ENCODE data around the gene TIPARP. TPM values are rescaled to one million over a fixed set of nuclear protein-coding genes. Genes with fewer than 3 reads are reported as not detected.
"Not testable (repeated sequence)": the region's sequence is repeated elsewhere in the genome, so short reads cannot be mapped to it uniquely, and the experiment has no call there.

Gene TIPARP
- total and polyA plus RNA-seq, 2 donors (not counting 1 experiment from before 2014, with no cell fraction given): 8.6 to 22.1 TPM

- Histone ChIP-seq H3K27me3 (ENCODE audit: control insufficient read depth, insufficient read depth, low read length) (no peaks in the 10 kb centered on the region), H3K9ac (ENCODE audit: insufficient read depth, low read length) (no peak overlapping the region), H4K20me1 (ENCODE audit: control insufficient read depth, extremely low read depth, insufficient read depth, low read length) (no peaks in the 10 kb centered on the region), H3K79me2 (ENCODE audit: control insufficient read depth, insufficient read depth, low read length) (no peaks in the 10 kb centered on the region), H3K27ac (ENCODE audit: insufficient read depth, low read length) (no peak overlapping the region), H3K4me2 (ENCODE audit: extremely low read depth, insufficient read depth, low read length) (no peak overlapping the region), H3K4me3 (replicated peaks in 1 of 4; ENCODE audit: control extremely low read depth in 1 of 4, insufficient read depth in 1 of 4, low read depth in 3 of 4, low read length in 4 of 4) (no peak overlapping the region), H3K4me1 (ENCODE audit: control insufficient read depth, extremely low read depth, insufficient read depth, low read length) (no peaks in the 10 kb centered on the region), H3K36me3 (ENCODE audit: control insufficient read depth, insufficient read depth, low read length) (no peaks in the 10 kb centered on the region), H3K9me3 (ENCODE audit: control insufficient read depth, insufficient read depth, low read depth, low read length) (no peaks in the 10 kb centered on the region), H2AFZ (ENCODE audit: low read length) (no peak overlapping the region)
- TF ChIP-seq CTCF (conservative IDR thresholded peaks at IDR 0.05 in 1 of 2, IDR thresholded peaks at IDR 0.05 in 1 of 2; ENCODE audit: low read depth in 1 of 2, low read length in 2 of 2) (no peak), EZH2 (IDR thresholded peaks at IDR 0.05; ENCODE audit: low read length, missing control alignments) (no peak)
- no peak for DNase-seq (ENCODE audit: low read depth in 2 of 2)
Measured at GRCh38 chr3:156738251-156738650, 63.9 kb downstream of the TIPARP start.

- H3K36me3 ChIP-seq (ENCODE audit: control insufficient read depth, insufficient read depth, low read length): no peaks in the 10 kb centered on the region
- no peak for DNase-seq (ENCODE audit: low read depth in 2 of 2)
- no peaks in the 10 kb centered on the region for H3K27me3 ChIP-seq (ENCODE audit: control insufficient read depth, insufficient read depth, low read length)
- no peaks in the 10 kb centered on the region for H3K4me1 ChIP-seq (ENCODE audit: control insufficient read depth, extremely low read depth, insufficient read depth, low read length)
- no peak overlapping the region for H3K9ac ChIP-seq (ENCODE audit: insufficient read depth, low read length)
- no peaks in the 10 kb centered on the region for H3K79me2 ChIP-seq (ENCODE audit: control insufficient read depth, insufficient read depth, low read length)
- H3K4me2 ChIP-seq (ENCODE audit: extremely low read depth, insufficient read depth, low read length): no peak overlapping the region
- H3K9me3 ChIP-seq (ENCODE audit: control insufficient read depth, insufficient read depth, low read depth, low read length): no peaks in the 10 kb centered on the region
- H3K4me3 ChIP-seq (replicated peaks in 1 of 4; ENCODE audit: control extremely low read depth in 1 of 4, insufficient read depth in 1 of 4, low read depth in 3 of 4, low read length in 4 of 4): no peak overlapping the region
- H2AFZ ChIP-seq (ENCODE audit: low read length): no peak overlapping the region
- no peak for TF ChIP-seq CTCF (conservative IDR thresholded peaks at IDR 0.05 in 1 of 2, IDR thresholded peaks at IDR 0.05 in 1 of 2; ENCODE audit: low read depth in 1 of 2, low read length in 2 of 2)
- TF ChIP-seq EZH2 (IDR thresholded peaks at IDR 0.05; ENCODE audit: low read length, missing control alignments): no peak
- no peak overlapping the region for H3K27ac ChIP-seq (ENCODE audit: insufficient read depth, low read length)
- H4K20me1 ChIP-seq (ENCODE audit: control insufficient read depth, extremely low read depth, insufficient read depth, low read length): no peaks in the 10 kb centered on the region
Measured at GRCh38 chr3:156739976-156740375, 65.6 kb downstream of the TIPARP start.

GRCh38 chr3:156740581-156740980 lies 66.2 kb downstream of the TIPARP start:
- DNase-seq (ENCODE audit: low read depth in 2 of 2); H4K20me1 ChIP-seq (ENCODE audit: control insufficient read depth, extremely low read depth, insufficient read depth, low read length); H3K4me3 ChIP-seq (replicated peaks in 1 of 4; ENCODE audit: control extremely low read depth in 1 of 4, insufficient read depth in 1 of 4, low read depth in 3 of 4, low read length in 4 of 4); H3K9me3 ChIP-seq (ENCODE audit: control insufficient read depth, insufficient read depth, low read depth, low read length); H3K9ac ChIP-seq (ENCODE audit: insufficient read depth, low read length); H3K27ac ChIP-seq (ENCODE audit: insufficient read depth, low read length); H2AFZ ChIP-seq (ENCODE audit: low read length); H3K79me2 ChIP-seq (ENCODE audit: control insufficient read depth, insufficient read depth, low read length); H3K4me2 ChIP-seq (ENCODE audit: extremely low read depth, insufficient read depth, low read length); H3K4me1 ChIP-seq (ENCODE audit: control insufficient read depth, extremely low read depth, insufficient read depth, low read length); H3K27me3 ChIP-seq (ENCODE audit: control insufficient read depth, insufficient read depth, low read length); H3K36me3 ChIP-seq (ENCODE audit: control insufficient read depth, insufficient read depth, low read length): not testable (repeated sequence)
